GM12801 (cell line): ENCODE data around the gene CKMT2.

Source experiments
- TF ChIP-seq, protein P1 (sequence below): IDR thresholded peaks from one replicate; pipeline ENCODE4 v1.5.1; 2011; ENCODE audit warnings: control low read depth; ENCODE audit not compliant: insufficient read length; ENCODE audit errors: extremely low read depth

Gene CKMT2

DNA sequence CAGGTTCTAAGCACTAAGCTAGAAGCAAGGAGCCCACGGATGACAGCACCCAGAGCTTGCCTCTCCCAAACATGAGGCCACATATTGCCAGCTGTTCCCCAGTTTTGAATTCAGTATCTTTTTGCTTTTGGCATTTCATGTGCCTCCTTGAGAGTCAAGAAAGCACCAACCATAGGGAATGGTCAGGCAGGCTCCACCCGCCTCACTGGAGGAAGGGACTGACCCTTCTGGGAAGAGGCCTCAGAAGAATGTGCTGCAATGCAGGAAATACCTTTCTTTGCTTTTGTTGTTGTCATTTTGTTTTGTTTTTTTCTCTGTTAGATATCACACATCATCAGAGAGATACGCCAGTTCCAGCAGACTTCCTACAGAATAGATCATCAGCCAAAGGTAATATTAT lies 13.7 kb upstream of the CKMT2 start:
- TF ChIP-seq, protein P1, sequence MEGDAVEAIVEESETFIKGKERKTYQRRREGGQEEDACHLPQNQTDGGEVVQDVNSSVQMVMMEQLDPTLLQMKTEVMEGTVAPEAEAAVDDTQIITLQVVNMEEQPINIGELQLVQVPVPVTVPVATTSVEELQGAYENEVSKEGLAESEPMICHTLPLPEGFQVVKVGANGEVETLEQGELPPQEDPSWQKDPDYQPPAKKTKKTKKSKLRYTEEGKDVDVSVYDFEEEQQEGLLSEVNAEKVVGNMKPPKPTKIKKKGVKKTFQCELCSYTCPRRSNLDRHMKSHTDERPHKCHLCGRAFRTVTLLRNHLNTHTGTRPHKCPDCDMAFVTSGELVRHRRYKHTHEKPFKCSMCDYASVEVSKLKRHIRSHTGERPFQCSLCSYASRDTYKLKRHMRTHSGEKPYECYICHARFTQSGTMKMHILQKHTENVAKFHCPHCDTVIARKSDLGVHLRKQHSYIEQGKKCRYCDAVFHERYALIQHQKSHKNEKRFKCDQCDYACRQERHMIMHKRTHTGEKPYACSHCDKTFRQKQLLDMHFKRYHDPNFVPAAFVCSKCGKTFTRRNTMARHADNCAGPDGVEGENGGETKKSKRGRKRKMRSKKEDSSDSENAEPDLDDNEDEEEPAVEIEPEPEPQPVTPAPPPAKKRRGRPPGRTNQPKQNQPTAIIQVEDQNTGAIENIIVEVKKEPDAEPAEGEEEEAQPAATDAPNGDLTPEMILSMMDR, result no peak

DNA sequence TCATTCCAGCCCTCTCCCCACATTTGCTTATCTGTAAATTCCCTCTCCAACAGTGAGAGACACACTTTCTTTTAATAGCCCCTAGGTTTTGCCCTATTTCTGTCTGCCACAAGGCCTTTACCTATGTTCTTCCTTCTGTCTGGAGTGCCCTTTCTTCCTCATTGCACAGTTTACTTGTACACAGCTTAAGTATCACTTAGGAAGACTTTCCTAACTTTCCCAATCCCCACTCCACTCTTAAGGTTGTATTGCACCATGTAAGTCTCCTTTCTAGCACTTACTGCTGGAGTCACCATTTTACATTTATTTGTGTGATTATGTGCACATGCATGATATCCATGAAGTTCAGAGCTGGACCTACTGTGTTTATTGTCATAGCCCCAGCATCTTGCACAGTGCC lies 10.8 kb upstream of the CKMT2 start:
- TF ChIP-seq, protein P1, result no peak

DNA sequence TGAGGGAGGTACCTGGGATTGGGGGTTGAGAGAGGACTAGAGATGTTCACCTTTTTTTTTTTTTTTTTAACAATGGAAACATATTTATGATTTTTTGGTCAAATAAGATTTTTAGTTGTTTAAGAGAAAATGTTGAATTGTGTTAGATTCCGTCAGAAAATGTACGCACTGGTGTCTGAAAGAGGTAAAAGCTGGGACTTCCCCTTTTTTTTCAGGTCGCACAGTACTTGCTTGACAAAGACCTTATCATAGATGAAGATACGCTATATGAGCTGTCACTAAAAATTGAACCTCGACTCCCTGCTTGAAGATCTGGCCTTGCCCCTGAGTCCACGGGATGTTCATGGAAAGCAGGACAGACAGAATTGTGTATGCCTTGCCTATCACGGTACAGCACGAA lies 7.7 kb upstream of the CKMT2 start:
- TF ChIP-seq, protein P1, result no peak

DNA sequence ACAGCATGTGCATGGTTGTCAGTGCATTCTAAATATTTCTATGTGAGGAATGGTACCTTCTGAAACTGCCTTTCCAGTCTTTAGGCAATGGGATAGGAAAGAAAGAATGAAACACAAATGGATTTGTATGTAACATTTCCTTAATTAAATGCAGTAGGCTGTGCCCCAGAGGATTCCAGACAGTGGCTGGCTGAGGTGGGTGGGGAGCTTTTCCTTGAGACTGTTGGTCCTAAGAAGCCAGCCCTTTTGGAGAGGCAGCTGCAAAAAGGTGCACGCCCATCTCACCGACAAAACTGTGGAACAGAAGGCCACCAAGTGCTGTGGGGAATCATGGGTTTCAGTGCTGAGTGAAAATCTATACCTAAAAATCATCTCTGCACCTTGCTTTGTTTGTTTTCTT lies 6.8 kb upstream of the CKMT2 start:
- TF ChIP-seq, protein P1, result no peak

DNA sequence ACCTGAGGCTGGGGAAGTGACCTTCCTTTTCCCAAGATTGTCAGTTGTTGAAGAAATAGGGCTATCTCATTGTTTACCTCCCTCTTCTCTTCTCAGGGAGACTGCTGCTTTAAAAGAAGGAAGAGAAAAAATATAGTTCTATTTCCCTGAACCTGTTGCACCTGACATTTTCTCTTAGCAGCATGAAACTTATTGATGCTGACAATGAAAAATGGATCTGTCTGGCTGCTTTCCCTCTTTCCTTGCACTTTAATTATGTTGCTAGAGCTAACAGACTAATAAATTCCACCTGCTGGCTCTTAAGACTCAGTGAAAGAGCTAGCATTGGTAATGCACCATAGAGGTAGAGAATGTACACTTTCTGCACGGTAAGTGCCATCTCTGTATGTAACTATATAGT lies 6.2 kb upstream of the CKMT2 start:
- TF ChIP-seq, protein P1, result no peak

DNA sequence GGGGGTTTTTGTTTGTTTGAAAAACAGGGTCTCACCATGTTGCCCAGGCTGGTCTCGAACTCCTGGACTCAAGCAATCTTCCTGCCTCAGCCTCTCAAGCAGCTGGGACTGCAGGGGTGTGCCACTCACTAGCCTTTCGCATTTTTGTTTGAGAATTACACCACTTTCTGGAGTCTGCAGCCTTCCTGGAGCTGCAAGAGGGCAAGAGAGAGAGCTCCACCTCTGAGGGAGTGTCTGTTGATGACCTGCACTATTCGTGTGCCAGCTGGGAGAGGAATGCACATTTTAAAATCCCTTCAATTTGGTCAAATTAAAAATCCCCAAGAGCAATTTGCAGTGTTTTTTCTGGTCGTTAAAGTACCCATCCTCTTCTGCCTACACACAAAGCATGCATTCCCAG lies 5.0 kb upstream of the CKMT2 start:
- TF ChIP-seq, protein P1, result no peak

DNA sequence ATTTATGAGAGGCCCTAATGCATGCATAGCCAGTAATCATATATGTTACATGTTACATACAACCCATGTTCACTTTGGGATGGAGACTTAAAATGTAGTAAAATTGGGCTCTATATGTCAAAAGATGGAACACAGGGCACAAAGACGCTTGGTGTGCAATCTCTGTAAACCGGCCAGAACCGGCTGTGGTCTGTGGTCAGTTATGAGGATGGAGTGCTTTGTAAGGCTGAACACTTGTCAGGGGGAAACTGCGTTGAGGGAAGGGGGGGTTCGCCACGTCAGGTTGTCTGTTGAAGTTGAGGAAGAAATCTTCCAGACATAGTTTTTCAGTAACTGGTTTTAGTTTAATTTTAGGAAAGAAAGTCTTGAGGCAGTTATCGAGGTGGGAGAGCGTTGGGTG lies 2.7 kb upstream of the CKMT2 start:
- TF ChIP-seq, protein P1, result no peak
